Fibroblast of pulmonary artery (primary cell): Measurements from ENCODE around the gene THSD1.

Experiments
- DNase-seq: peaks from one replicate; pipeline ENCODE4 v3.0.0-alpha.2; 2010; ENCODE audit warnings: low read depth
- H3K4me3 ChIP-seq: replicated peaks from 2 replicates; pipeline ENCODE4 v1.5.1; 2011; ENCODE audit warnings: low read depth, mild to moderate bottlenecking, control low read depth, low read length, moderate library complexity
- TF ChIP-seq, protein P1 (sequence below): IDR thresholded peaks from 2 replicates; pipeline ENCODE4 v1.5.1; 2011; ENCODE audit warnings: mild to moderate bottlenecking, control low read depth, low read length, inconsistent platforms; ENCODE audit errors: missing control alignments

Gene THSD1, protein sequence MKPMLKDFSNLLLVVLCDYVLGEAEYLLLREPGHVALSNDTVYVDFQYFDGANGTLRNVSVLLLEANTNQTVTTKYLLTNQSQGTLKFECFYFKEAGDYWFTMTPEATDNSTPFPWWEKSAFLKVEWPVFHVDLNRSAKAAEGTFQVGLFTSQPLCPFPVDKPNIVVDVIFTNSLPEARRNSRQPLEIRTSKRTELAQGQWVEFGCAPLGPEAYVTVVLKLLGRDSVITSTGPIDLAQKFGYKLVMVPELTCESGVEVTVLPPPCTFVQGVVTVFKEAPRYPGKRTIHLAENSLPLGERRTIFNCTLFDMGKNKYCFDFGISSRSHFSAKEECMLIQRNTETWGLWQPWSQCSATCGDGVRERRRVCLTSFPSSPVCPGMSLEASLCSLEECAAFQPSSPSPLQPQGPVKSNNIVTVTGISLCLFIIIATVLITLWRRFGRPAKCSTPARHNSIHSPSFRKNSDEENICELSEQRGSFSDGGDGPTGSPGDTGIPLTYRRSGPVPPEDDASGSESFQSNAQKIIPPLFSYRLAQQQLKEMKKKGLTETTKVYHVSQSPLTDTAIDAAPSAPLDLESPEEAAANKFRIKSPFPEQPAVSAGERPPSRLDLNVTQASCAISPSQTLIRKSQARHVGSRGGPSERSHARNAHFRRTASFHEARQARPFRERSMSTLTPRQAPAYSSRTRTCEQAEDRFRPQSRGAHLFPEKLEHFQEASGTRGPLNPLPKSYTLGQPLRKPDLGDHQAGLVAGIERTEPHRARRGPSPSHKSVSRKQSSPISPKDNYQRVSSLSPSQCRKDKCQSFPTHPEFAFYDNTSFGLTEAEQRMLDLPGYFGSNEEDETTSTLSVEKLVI

DNA sequence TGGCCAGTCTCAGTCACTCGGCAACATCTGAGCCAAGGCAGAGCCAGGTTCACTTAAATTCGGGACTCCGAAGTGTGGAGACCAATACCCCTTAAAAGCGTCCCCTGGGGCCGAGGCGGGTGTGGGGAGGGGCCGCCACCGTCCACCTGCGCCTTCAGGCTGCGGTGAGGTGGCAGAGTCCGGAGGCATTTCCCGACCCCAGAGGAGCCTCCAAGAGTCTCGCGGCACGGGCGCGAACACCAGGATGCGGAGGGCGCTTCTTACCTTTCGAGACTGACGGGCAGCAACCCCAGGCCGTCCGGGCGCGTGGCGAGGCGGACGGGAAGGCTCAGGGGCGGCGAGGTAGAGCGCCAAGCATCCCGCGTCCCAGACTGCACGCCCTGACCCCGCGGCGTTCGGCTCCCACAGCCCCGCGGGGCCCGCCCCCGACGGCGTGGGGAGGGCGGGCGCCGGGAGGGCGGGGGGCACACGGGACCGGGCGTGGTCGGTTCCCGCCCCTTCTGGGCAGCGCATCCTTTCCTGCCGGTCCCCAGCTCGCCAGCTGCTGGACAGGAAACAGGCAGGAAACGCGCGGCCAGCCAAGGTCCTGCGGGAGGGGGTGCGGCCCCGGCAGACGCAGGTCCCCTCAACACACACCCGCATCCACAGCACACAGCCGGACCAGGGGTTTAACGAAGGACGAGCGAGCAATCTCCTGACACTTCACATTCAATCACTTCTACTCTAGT is at the start of gene THSD1:
Gene THSD1, minus strand, starts transcription at position 406 of the 728 bp plus-strand sequence. CDS start 3,572 bp downstream, outside the sequence.
- H3K4me3 ChIP-seq: peak within 1 kb of the TSS; percentile 71
- TF ChIP-seq, protein P1, sequence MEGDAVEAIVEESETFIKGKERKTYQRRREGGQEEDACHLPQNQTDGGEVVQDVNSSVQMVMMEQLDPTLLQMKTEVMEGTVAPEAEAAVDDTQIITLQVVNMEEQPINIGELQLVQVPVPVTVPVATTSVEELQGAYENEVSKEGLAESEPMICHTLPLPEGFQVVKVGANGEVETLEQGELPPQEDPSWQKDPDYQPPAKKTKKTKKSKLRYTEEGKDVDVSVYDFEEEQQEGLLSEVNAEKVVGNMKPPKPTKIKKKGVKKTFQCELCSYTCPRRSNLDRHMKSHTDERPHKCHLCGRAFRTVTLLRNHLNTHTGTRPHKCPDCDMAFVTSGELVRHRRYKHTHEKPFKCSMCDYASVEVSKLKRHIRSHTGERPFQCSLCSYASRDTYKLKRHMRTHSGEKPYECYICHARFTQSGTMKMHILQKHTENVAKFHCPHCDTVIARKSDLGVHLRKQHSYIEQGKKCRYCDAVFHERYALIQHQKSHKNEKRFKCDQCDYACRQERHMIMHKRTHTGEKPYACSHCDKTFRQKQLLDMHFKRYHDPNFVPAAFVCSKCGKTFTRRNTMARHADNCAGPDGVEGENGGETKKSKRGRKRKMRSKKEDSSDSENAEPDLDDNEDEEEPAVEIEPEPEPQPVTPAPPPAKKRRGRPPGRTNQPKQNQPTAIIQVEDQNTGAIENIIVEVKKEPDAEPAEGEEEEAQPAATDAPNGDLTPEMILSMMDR: no peak
- peak; percentile 44 for DNase-seq

DNA sequence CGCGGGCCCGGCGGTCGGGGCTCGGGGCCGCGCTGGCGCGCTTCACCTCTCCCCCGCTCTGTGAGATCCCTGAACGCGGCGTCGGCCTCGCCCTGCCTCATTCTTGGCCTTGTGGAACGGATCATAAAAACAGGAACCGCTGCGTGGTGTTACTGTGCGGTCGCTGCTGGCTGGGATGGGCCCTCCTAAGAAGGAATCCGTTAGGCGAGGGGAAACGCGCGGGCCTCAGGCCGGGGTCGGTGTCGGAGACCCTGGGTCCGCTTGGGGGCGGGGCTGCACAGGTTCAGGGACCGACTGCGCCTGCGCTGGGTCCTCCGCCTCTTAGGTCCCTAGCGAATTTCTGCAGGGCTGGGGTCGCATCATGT is 49.7 kb upstream of the THSD1 start:
- TF ChIP-seq, protein P1: no peak
- DNase-seq: peak; percentile 67
- peak overlapping the region; percentile 94 for H3K4me3 ChIP-seq

DNA sequence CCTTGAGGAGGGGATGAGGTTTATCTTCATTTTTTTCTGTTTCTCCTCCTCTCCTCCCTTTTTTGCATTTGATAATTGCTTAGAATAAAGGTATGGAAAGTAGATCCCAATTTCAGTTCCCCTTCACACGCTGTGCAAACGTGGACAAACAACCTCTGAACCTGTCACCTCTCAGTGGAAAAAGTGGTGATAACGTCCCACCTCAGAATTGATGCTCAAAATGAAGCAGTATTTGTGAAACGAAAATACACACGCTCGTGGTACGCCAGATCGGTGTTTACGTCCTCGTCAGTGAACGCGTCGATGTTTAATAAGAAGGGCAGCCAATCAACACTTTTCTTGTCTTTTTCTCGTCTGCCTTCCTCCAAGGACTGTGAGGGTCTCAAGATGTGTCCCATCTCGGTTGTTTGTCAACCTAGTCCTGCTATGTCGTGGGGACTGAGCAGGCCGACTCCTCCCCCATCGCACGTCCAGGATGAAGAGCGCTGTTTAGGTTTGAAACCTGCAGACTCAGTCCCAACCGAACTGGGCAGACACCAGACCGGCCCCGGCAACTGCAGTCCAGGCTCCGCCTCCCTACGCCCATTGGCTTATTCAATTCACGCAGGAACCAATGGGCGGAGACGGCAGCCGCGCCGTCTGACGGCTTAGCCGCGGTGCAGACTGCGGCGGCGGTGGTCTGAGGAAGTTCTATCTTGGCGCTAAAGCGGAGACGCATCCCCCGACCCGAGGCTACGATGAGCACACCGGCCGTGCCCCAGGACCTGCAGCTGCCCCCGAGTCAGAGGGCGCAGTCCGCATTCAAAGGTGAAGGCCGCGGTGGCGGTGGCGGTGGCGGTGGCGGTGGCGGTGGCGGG is 49.1 kb upstream of the THSD1 start, which contains the start of gene CKAP2:
Gene CKAP2, plus strand, starts transcription at position 659 of the 857 bp plus-strand sequence. Its CDS starts 79 bp downstream, at position 738.
- peak within 1 kb of the TSS; percentile 94 for H3K4me3 ChIP-seq
- DNase-seq: peak; percentile 95
- TF ChIP-seq, protein P1: no peak

DNA sequence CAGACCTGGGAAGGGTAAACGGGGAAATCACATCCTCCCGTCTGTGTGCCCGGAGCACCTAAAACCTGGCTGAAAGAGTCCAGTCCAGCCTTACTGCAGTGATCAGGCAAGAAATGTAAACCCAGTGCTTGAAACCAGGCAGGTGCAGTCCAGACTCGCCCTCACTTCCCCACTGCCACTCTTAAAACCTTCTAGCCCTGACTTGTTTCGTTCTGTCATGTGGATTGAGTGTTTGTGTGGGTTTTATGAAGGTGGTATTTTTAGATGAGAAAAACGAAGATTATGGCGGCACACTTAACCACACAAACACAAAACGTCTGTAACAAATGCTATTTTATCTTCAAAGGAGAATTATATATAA is 48.5 kb upstream of the THSD1 start:
- H3K4me3 ChIP-seq: peak overlapping the region; percentile 94
- DNase-seq: no peak
- TF ChIP-seq, protein P1: no peak

DNA sequence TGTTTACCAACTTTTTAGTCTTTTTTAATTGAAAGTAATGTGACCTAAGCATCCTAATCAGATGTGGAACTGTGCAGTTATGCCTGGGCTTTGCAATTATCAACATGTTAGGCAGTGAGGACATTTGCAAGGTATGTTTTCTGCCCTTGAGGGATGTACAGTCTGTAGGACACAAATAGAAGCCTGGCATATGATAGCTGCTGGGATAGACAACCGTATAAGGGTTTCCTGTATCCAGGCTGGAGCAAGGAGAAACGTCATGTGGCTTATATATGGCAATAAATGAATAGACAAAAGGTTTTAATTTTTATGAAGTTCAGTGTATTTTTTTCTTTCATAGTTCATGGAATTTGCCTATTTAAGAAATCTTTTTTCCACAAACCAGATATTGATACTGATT is 46.5 kb upstream of the THSD1 start:
- DNase-seq: no peak
- H3K4me3 ChIP-seq: no peak overlapping the region
- TF ChIP-seq, protein P1: no peak
